ENCODE measurements around the gene ZNF830.

The ZNF830 gene

GRCh38 chr17:34974794-34975785, 13.8 kb downstream of the ZNF830 start:
- Histone ChIP-seq H4K20me1 (ENCODE audit: insufficient read depth, low read length) (no peaks in the 10 kb centered on the region), H3K79me2 (ENCODE audit: insufficient read depth, low read length) (no peaks in the 10 kb centered on the region), H3K27me3 (ENCODE audit: insufficient read depth, low read length) (no peaks in the 10 kb centered on the region), H3K36me3 (ENCODE audit: insufficient read depth, low read length) (no peaks in the 10 kb centered on the region), H3K9me2 (ENCODE audit: low read depth, low read length) (no peaks in the 10 kb centered on the region), H3F3A (ENCODE audit: insufficient read depth, low read length) (no peaks in the 10 kb centered on the region), H3K9ac (ENCODE audit: low read length) (no peak overlapping the region), H3K27ac (ENCODE audit: low read depth, low read length, poor library complexity, severe bottlenecking) (no peak overlapping the region), H2AFZ (ENCODE audit: low read length) (no peak overlapping the region), H3K4me2 (ENCODE audit: low read length) (no peak overlapping the region), H3K4me1 (ENCODE audit: insufficient read depth, low read length, severe bottlenecking) (peaks cover 7% of the 10 kb centered on the region), H3K9me3 (ENCODE audit: low read length) (no peaks in the 10 kb centered on the region), H3K4me3 (ENCODE audit: low read depth, low read length, poor library complexity, severe bottlenecking) (no peak overlapping the region)
- TF ChIP-seq EZH2 (IDR thresholded peaks at IDR 0.05; ENCODE audit: borderline replicate concordance, low read length) (no peak), CTCF (IDR thresholded peaks at IDR 0.05; ENCODE audit: low read length) (no peak)

- Histone ChIP-seq H3K27me3 (ENCODE audit: insufficient read depth, low read length) (no peaks in the 10 kb centered on the region), H3K9me3 (ENCODE audit: low read length) (no peaks in the 10 kb centered on the region), H3K9me2 (ENCODE audit: low read depth, low read length) (no peaks in the 10 kb centered on the region), H3K9ac (ENCODE audit: low read length) (no peak overlapping the region; the same call in 1 of the 2 replicates), H3K4me2 (ENCODE audit: low read length) (peak overlapping the region; percentile 88), H3K27ac (ENCODE audit: low read depth, low read length, poor library complexity, severe bottlenecking) (no peak overlapping the region), H4K20me1 (ENCODE audit: insufficient read depth, low read length) (no peaks in the 10 kb centered on the region), H3K36me3 (ENCODE audit: insufficient read depth, low read length) (no peaks in the 10 kb centered on the region; the same call in 1 of the 2 replicates), H3K4me1 (ENCODE audit: insufficient read depth, low read length, severe bottlenecking) (peaks cover 19% of the 10 kb centered on the region), H2AFZ (ENCODE audit: low read length) (no peak overlapping the region), H3K4me3 (ENCODE audit: low read depth, low read length, poor library complexity, severe bottlenecking) (peak overlapping the region; percentile 86), H3K79me2 (ENCODE audit: insufficient read depth, low read length) (peaks cover 6% of the 10 kb centered on the region; the same call in 1 of the 2 replicates), H3F3A (ENCODE audit: insufficient read depth, low read length) (no peaks in the 10 kb centered on the region)
- TF ChIP-seq CTCF (IDR thresholded peaks at IDR 0.05; ENCODE audit: low read length) (no peak), EZH2 (IDR thresholded peaks at IDR 0.05; ENCODE audit: borderline replicate concordance, low read length) (no peak)
Measured at GRCh38 chr17:34979153-34979552, 17.8 kb downstream of the ZNF830 start.

GRCh38 chr17:34979650-34980352, 18.5 kb downstream of the ZNF830 start:
- Histone ChIP-seq H3K36me3 (ENCODE audit: insufficient read depth, low read length) (no peaks in the 10 kb centered on the region; the same call in 1 of the 2 replicates), H3K4me3 (ENCODE audit: low read depth, low read length, poor library complexity, severe bottlenecking) (peak overlapping the region; percentile 86), H3K9me2 (ENCODE audit: low read depth, low read length) (no peaks in the 10 kb centered on the region), H3K27me3 (ENCODE audit: insufficient read depth, low read length) (no peaks in the 10 kb centered on the region), H3K9me3 (ENCODE audit: low read length) (no peaks in the 10 kb centered on the region), H3K4me2 (ENCODE audit: low read length) (peak overlapping the region; percentile 88), H3K4me1 (ENCODE audit: insufficient read depth, low read length, severe bottlenecking) (peaks cover 19% of the 10 kb centered on the region), H2AFZ (ENCODE audit: low read length) (peak overlapping the region; percentile 39; the same call in 1 of the 2 replicates), H3K9ac (ENCODE audit: low read length) (peak overlapping the region; percentile 95), H3K79me2 (ENCODE audit: insufficient read depth, low read length) (peaks cover 6% of the 10 kb centered on the region; the same call in 1 of the 2 replicates), H4K20me1 (ENCODE audit: insufficient read depth, low read length) (no peaks in the 10 kb centered on the region), H3F3A (ENCODE audit: insufficient read depth, low read length) (no peaks in the 10 kb centered on the region), H3K27ac (ENCODE audit: low read depth, low read length, poor library complexity, severe bottlenecking) (no peak overlapping the region)
- TF ChIP-seq EZH2 (IDR thresholded peaks at IDR 0.05; ENCODE audit: borderline replicate concordance, low read length): no peak
- no peak for TF ChIP-seq CTCF (IDR thresholded peaks at IDR 0.05; ENCODE audit: low read length)

Data from OCI-LY1 (cell line).